Keratinocyte (primary cell): ENCODE results near the gene CACNA1I. TPM values are rescaled to one million over a fixed set of nuclear protein-coding genes. Genes with fewer than 3 reads are reported as not detected.

Experiments
- DNase-seq: peaks from one replicate; pipeline ENCODE4 v3.0.0-alpha.2; 2011; ENCODE audit warnings: low read depth, missing footprints, low spot score
- FAIRE-seq: peaks from 2 replicates; lab custom pipeline; 2011; peaks lifted over from hg19 to GRCh38; lab: Jason Lieb, UNC
- H2AFZ ChIP-seq: 2 replicates; pipeline ENCODE4 v1.6.0; 2012; ENCODE audit warnings: low read length, control low read depth, inconsistent platforms; ENCODE audit not compliant: control insufficient read depth
- H3K27ac ChIP-seq: 2 replicates; pipeline ENCODE4 v1.5.1; 2011; ENCODE audit warnings: low read length; ENCODE audit not compliant: control insufficient read depth, insufficient read depth
- H3K27me3 ChIP-seq: 3 replicates; pipeline ENCODE4 v1.6.0; 2011; ENCODE audit warnings: low read length; ENCODE audit not compliant: control insufficient read depth, insufficient read depth; ENCODE audit errors: extremely low read depth
- H3K36me3 ChIP-seq, 2 experiments: 2 replicates in 1 of 2; 3 replicates in 1 of 2; pipeline ENCODE4 v1.5.1; 2011; ENCODE audit warnings: low read length in 2 of 2, mild to moderate bottlenecking in 1 of 2; ENCODE audit not compliant: control insufficient read depth in 2 of 2, insufficient read depth in 2 of 2; ENCODE audit errors: extremely low read depth in 1 of 2
- H3K4me1 ChIP-seq: 3 replicates; pipeline ENCODE4 v1.5.1; 2011; ENCODE audit warnings: low read length; ENCODE audit not compliant: control insufficient read depth, insufficient read depth; ENCODE audit errors: extremely low read depth
- H3K4me2 ChIP-seq: 3 replicates; pipeline ENCODE4 v1.6.0; 2011; ENCODE audit warnings: low read depth, low read length; ENCODE audit not compliant: control insufficient read depth, insufficient read depth; ENCODE audit errors: extremely low read depth
- H3K4me3 ChIP-seq, 3 experiments: fragments of 200-600 bp in 1 of 3; sonication (generic) in 1 of 3; 2 replicates in 2 of 3; 3 replicates in 1 of 3; pipeline ENCODE4 v1.5.1; 2011 to 2016; ENCODE audit warnings: low read length in 3 of 3, mild to moderate bottlenecking in 3 of 3, control low read depth in 2 of 3, inconsistent platforms in 1 of 3, low read depth in 1 of 3, mixed read lengths in 1 of 3, mixed run types in 1 of 3, moderate library complexity in 1 of 3; ENCODE audit not compliant: control insufficient read depth in 2 of 3, insufficient read depth in 2 of 3; ENCODE audit errors: extremely low read depth in 1 of 3
- H3K79me2 ChIP-seq: 2 replicates; pipeline ENCODE4 v1.6.0; 2012; ENCODE audit warnings: low read length; ENCODE audit not compliant: control insufficient read depth, insufficient read depth
- H3K9ac ChIP-seq: 3 replicates; pipeline ENCODE4 v1.6.0; 2011; ENCODE audit warnings: low read length; ENCODE audit not compliant: control insufficient read depth, insufficient read depth; ENCODE audit errors: extremely low read depth
- H3K9me1 ChIP-seq: 3 replicates; pipeline ENCODE4 v1.6.0; 2011; ENCODE audit warnings: low read length; ENCODE audit not compliant: control insufficient read depth, insufficient read depth; ENCODE audit errors: extremely low read depth
- H3K9me3 ChIP-seq: 2 replicates; pipeline ENCODE4 v1.5.1; 2012; ENCODE audit warnings: low read depth, low read length; ENCODE audit not compliant: control insufficient read depth
- H4K20me1 ChIP-seq: 3 replicates; pipeline ENCODE4 v1.6.0; 2011; ENCODE audit warnings: low read length; ENCODE audit not compliant: control insufficient read depth, insufficient read depth; ENCODE audit errors: extremely low read depth
- CTCF ChIP-seq, 3 experiments: IDR thresholded peaks in 1 of 3; conservative IDR thresholded peaks in 1 of 3; optimal IDR thresholded peaks in 1 of 3; 2 replicates in 2 of 3; 3 replicates in 1 of 3; pipeline versions ENCODE3 to v1.5.1; 2011; ENCODE audit warnings: low read length in 3 of 3, mild to moderate bottlenecking in 3 of 3, moderate library complexity in 2 of 3, control low read depth in 1 of 3, inconsistent platforms in 1 of 3; ENCODE audit not compliant: insufficient read depth in 2 of 3; ENCODE audit errors: extremely low read depth in 1 of 3
- EZH2 ChIP-seq: IDR thresholded peaks from one replicate; pipeline ENCODE4 v1.6.1; 2012; ENCODE audit warnings: inconsistent platforms, mild to moderate bottlenecking, low read length, moderate library complexity
- dilution Hi-C: fragments of 300-500 bp; cut with MboI; formaldehyde crosslinking; loops from one replicate; pipeline ENCODE4 v1.7.0; 2020; ENCODE audit warnings: low sequenced_read_pairs; ENCODE audit not compliant: extremely low pct_ligation_motif_present
- polyA plus RNA-seq, 5 experiments: library from polyadenylated mRNA; depleted of rRNA in 3 of 5; stranded (reverse) in 3 of 5; stranded (forward) in 1 of 5; unstranded in 1 of 5; fragments of >200 nt; gene quantifications; 1 replicate in 1 of 5; 2 replicates in 3 of 5; 3 replicates in 1 of 5; pipeline versions ENCODE4 v1.2.1 to v1.2.3, GENCODE V29; 2011 to 2012; ENCODE audit warnings: missing spikeins in 2 of 5, low read depth in 1 of 5, low replicate concordance in 1 of 5

The CACNA1I gene
- polyA plus RNA-seq, 1 donor (not counting 4 experiments of a cell fraction or from before 2014, with no cell fraction given): not detected

- Histone ChIP-seq H4K20me1 (no peaks in the 10 kb centered on the region), H3K79me2 (no peaks in the 10 kb centered on the region), H3K9ac (no peak overlapping the region), H3K9me3 (no peaks in the 10 kb centered on the region), H3K27ac (no peak overlapping the region), H3K9me1 (no peaks in the 10 kb centered on the region), H2AFZ (no peak overlapping the region), H3K4me3 (no peak overlapping the region), H3K27me3 (peaks cover 19% of the 10 kb centered on the region), H3K4me2 (no peak overlapping the region), H3K4me1 (peaks cover 13% of the 10 kb centered on the region), H3K36me3 (no peaks in the 10 kb centered on the region)
- dilution Hi-C loops: no loop called here
- no peak for DNase-seq
- FAIRE-seq: no peak
- no peak for TF ChIP-seq CTCF (optimal IDR thresholded peaks at IDR 0.05 in 1 of 3, IDR thresholded peaks at IDR 0.05 in 1 of 3, conservative IDR thresholded peaks at IDR 0.05 in 1 of 3; ENCODE audit: extremely low read depth in 1 of 3, insufficient read depth in 2 of 3, low read length in 3 of 3)
- TF ChIP-seq EZH2: no peak
Observed at GRCh38 chr22:39577900-39578299, 7.3 kb downstream of the CACNA1I start.

- TF ChIP-seq CTCF (optimal IDR thresholded peaks at IDR 0.05 in 1 of 3, IDR thresholded peaks at IDR 0.05 in 1 of 3, conservative IDR thresholded peaks at IDR 0.05 in 1 of 3; ENCODE audit: extremely low read depth in 1 of 3, insufficient read depth in 2 of 3, low read length in 3 of 3) (no peak), EZH2 (no peak)
- DNase-seq (no peak), FAIRE-seq (no peak)
- peaks cover 5% of the 10 kb centered on the region for H3K4me1 ChIP-seq
- no peaks in the 10 kb centered on the region for H4K20me1 ChIP-seq
- H3K79me2 ChIP-seq: no peaks in the 10 kb centered on the region
- H3K36me3 ChIP-seq: no peaks in the 10 kb centered on the region
- H2AFZ ChIP-seq: no peak overlapping the region
- no peak overlapping the region for H3K4me3 ChIP-seq
- dilution Hi-C loops: no loop called here
- H3K27me3 ChIP-seq: peaks cover 25% of the 10 kb centered on the region
- no peaks in the 10 kb centered on the region for H3K9me1 ChIP-seq
- H3K27ac ChIP-seq: no peak overlapping the region
- no peaks in the 10 kb centered on the region for H3K9me3 ChIP-seq
- H3K9ac ChIP-seq: no peak overlapping the region
- no peak overlapping the region for H3K4me2 ChIP-seq
Observed at GRCh38 chr22:39580006-39580441, 9.5 kb downstream of the CACNA1I start.
